BE2C (cell line): ENCODE data around the gene SLC38A11.
A peak's percentile ranks its signal among the peaks of the same experiment; 100 is the strongest.
"Not testable (repeated sequence)": the region's sequence is repeated elsewhere in the genome, so short reads cannot be mapped to it uniquely, and the experiment has no call there.

Source experiments
- DNase-seq: peaks from one replicate; pipeline ENCODE4 v3.0.0-alpha.2; 2020
- H3K27me3 ChIP-seq: fragments of 250-450 bp; sonication (Bioruptor Pico); 2 replicates; pipeline ENCODE4 v1.5.1; 2020; ENCODE audit warnings: mild to moderate bottlenecking
- H3K36me3 ChIP-seq: fragments of 250-450 bp; sonication (Bioruptor Pico); 2 replicates; pipeline ENCODE4 v1.5.1; 2020; ENCODE audit warnings: mild to moderate bottlenecking
- H3K4me1 ChIP-seq: fragments of 250-450 bp; sonication (Bioruptor Pico); 2 replicates; pipeline ENCODE4 v1.5.1; 2020
- H3K4me3 ChIP-seq: 2 replicates; pipeline ENCODE4 v1.5.1; 2011; ENCODE audit warnings: low read depth, low read length
- H3K9me3 ChIP-seq: fragments of 250-450 bp; sonication (Bioruptor Pico); 2 replicates; pipeline ENCODE4 v1.5.1; 2020
- CTCF ChIP-seq: IDR thresholded peaks from 2 replicates; pipeline ENCODE4 v1.5.1; 2012; ENCODE audit warnings: mild to moderate bottlenecking, low read depth, low read length

Gene SLC38A11

DNA sequence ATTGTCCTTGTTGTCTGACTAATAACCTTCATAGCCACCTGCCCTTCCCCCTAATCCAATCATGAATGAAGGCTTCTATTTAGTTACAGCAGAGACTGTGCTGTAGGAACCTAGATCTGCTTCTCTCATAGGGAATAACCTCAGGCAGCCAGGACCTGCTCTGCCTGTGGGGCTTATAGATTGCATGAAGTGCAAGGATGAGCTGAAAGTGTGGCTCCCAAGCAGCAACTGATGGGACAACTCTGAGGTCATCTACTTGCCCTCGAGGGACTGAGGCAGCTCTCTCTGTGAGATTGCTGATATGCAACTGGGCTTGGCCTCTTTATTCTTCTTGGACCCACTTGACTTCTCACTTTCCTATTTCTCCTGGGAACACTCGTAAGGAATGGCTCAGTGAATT lies 23.8 kb upstream of the SLC38A11 start:
- Histone ChIP-seq H3K27me3 (no peaks in the 10 kb centered on the region), H3K36me3 (no peaks in the 10 kb centered on the region), H3K9me3 (no peaks in the 10 kb centered on the region), H3K4me3 (no peak overlapping the region), H3K4me1 (no peaks in the 10 kb centered on the region)
- TF ChIP-seq CTCF: no peak
- DNase-seq: peak; percentile 28

DNA sequence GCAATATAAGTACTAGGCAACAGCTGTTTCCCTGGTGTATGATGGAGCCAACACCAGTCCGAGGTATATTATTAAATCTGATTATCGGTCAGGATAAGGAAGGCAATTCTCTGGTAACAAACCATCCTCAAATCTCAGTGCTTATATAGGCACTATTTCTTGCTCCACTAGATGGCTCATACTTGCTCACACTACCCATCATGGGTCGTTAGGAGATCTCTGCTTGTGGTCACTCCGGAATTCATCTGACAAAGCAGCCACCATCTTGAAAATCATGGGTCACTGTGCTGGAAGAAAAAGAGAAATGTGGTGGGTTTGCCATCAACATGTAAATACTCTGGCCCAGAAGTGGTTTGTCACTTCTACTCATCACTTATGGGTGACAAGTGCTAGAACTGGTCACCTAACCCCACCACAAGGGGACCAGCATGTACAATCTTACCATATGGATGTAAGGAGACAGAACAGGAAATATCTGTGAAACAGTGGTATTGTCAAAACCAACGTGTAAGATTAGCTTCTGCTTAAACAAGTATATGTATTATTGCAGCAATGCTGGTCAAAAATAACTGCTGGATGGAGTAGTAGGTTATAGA lies 21.6 kb upstream of the SLC38A11 start:
- H3K4me3 ChIP-seq, H3K4me1 ChIP-seq, H3K36me3 ChIP-seq, DNase-seq, H3K9me3 ChIP-seq, H3K27me3 ChIP-seq: not testable (repeated sequence)

DNA sequence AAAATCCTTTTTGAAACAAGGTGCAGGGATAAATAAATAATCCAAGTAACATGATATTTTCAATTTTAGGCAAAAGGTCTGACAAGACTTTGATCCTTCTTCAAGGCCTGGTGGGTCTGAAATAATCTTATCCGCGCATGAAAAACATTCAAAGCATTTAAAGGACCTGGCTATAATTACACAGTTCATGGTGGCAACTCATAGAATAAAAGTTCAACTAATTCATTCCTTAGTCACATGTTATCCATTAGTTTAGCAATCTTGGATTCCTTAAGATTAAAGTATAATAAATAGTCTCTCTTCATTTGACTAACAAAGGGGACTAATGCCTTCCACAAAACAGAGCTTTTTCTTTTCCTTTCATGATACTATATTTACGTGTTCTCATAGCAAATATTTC lies 21.0 kb upstream of the SLC38A11 start:
- H3K4me1 ChIP-seq: no peaks in the 10 kb centered on the region
- no peak overlapping the region for H3K4me3 ChIP-seq
- H3K36me3 ChIP-seq: no peaks in the 10 kb centered on the region
- no peaks in the 10 kb centered on the region for H3K9me3 ChIP-seq
- no peak for DNase-seq
- H3K27me3 ChIP-seq: no peaks in the 10 kb centered on the region
- no peak for TF ChIP-seq CTCF

GRCh38 chr2:164975891-164976290 lies 20.6 kb upstream of the SLC38A11 start:
- Histone ChIP-seq H3K4me3 (no peak overlapping the region), H3K27me3 (no peaks in the 10 kb centered on the region), H3K36me3 (no peaks in the 10 kb centered on the region), H3K4me1 (no peaks in the 10 kb centered on the region), H3K9me3 (no peaks in the 10 kb centered on the region)
- no peak for DNase-seq
- no peak for TF ChIP-seq CTCF

DNA sequence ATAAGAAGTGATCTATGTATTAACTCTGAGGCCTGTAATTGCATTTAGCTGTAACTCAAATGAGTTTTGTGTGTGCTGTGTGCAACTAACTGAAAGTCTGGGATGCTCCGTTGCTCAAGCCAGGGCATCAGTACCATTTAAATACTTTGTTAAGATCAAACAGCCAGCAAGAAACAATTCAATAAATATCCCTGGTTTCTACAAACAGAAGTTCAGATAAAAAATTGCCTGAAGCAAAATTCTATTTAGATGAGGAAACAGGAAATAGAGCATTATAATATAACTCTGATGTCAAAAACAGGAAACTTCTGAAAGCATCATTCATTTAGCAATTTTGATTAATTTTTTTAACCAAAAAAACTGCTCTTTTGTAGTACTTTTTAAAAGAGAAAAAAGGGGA lies 18.9 kb upstream of the SLC38A11 start:
- no peaks in the 10 kb centered on the region for H3K9me3 ChIP-seq
- no peak for DNase-seq
- no peak for TF ChIP-seq CTCF
- no peaks in the 10 kb centered on the region for H3K27me3 ChIP-seq
- no peak overlapping the region for H3K4me3 ChIP-seq
- no peaks in the 10 kb centered on the region for H3K36me3 ChIP-seq
- no peaks in the 10 kb centered on the region for H3K4me1 ChIP-seq

- Histone ChIP-seq H3K9me3 (no peaks in the 10 kb centered on the region), H3K36me3 (no peaks in the 10 kb centered on the region), H3K27me3 (no peaks in the 10 kb centered on the region), H3K4me1 (no peaks in the 10 kb centered on the region), H3K4me3 (no peak overlapping the region)
- no peak for DNase-seq
- no peak for TF ChIP-seq CTCF
Observed at GRCh38 chr2:164972216-164972615, 16.9 kb upstream of the SLC38A11 start.
